ENCODE results near the gene PIP5KL1.

- TF ChIP-seq, protein P1, sequence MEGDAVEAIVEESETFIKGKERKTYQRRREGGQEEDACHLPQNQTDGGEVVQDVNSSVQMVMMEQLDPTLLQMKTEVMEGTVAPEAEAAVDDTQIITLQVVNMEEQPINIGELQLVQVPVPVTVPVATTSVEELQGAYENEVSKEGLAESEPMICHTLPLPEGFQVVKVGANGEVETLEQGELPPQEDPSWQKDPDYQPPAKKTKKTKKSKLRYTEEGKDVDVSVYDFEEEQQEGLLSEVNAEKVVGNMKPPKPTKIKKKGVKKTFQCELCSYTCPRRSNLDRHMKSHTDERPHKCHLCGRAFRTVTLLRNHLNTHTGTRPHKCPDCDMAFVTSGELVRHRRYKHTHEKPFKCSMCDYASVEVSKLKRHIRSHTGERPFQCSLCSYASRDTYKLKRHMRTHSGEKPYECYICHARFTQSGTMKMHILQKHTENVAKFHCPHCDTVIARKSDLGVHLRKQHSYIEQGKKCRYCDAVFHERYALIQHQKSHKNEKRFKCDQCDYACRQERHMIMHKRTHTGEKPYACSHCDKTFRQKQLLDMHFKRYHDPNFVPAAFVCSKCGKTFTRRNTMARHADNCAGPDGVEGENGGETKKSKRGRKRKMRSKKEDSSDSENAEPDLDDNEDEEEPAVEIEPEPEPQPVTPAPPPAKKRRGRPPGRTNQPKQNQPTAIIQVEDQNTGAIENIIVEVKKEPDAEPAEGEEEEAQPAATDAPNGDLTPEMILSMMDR (IDR thresholded peaks at IDR 0.05), result no peak
- TF ChIP-seq POLR2A (IDR thresholded peaks at IDR 0.05) (no peak), POLR2AphosphoS5 (IDR thresholded peaks at IDR 0.05) (no peak), EP300 (IDR thresholded peaks at IDR 0.05; ENCODE audit: low read depth) (no peak)
These were observed 10.0 kb upstream of the PIP5KL1 start for GRCh38 chr9:127940593-127940992.
